Measurements from ENCODE around the gene NSUN4. TPM values are rescaled to one million over a fixed set of nuclear protein-coding genes. Genes with fewer than 3 reads are reported as not detected.

Gene NSUN4
- total and polyA plus RNA-seq, 3 donors from 2014 or later: 47.4 to 130 (median 94.3) TPM

GRCh38 chr1:46405197-46405555 is 64.6 kb downstream of the NSUN4 start:
- H3K27ac ChIP-seq: no peak overlapping the region
- intact Hi-C loops (cut with DNase I; ENCODE audit: low total_unique reads): loop anchor here (10.0 kb wide), 1 partner anchor 120 kb away; no protein-coding TSS in a partner anchor
- H3K4me3 ChIP-seq: peak overlapping the region in 1 of 2 donors; percentile 38
- no peaks in the 10 kb centered on the region for H3K36me3 ChIP-seq (ENCODE audit: low read depth, missing control alignments)
- DNase-seq: no peak
- H3K9me3 ChIP-seq: no peaks in the 10 kb centered on the region
- 79 to 87% methylated on average over 7 to 12 of the region's 12 CpGs for WGBS, 2 donors
- H3K4me1 ChIP-seq: peaks cover 5% of the 10 kb centered on the region
- TF ChIP-seq POLR2A (IDR thresholded peaks at IDR 0.05) (no peak), CTCF (IDR thresholded peaks at IDR 0.05) (no peak)
- H3K27me3 ChIP-seq: no peaks in the 10 kb centered on the region

GRCh38 chr1:46405724-46406123 is 65.1 kb downstream of the NSUN4 start:
- Histone ChIP-seq H3K4me1 (peaks cover 5% of the 10 kb centered on the region), H3K27ac (no peak overlapping the region), H3K36me3 (ENCODE audit: low read depth, missing control alignments) (no peaks in the 10 kb centered on the region), H3K9me3 (no peaks in the 10 kb centered on the region), H3K4me3 (peak overlapping the region; percentile 31 to 38), H3K27me3 (no peaks in the 10 kb centered on the region)
- no peak for DNase-seq
- intact Hi-C loops (cut with DNase I; ENCODE audit: low total_unique reads): loop anchor here (10.0 kb wide), 1 partner anchor 119 kb away; no protein-coding TSS in a partner anchor
- TF ChIP-seq POLR2A (IDR thresholded peaks at IDR 0.05) (no peak), CTCF (IDR thresholded peaks at IDR 0.05) (no peak)
- WGBS, 2 donors: 52 to 67% methylated on average over 8 to 16 of the region's 17 CpGs

DNA sequence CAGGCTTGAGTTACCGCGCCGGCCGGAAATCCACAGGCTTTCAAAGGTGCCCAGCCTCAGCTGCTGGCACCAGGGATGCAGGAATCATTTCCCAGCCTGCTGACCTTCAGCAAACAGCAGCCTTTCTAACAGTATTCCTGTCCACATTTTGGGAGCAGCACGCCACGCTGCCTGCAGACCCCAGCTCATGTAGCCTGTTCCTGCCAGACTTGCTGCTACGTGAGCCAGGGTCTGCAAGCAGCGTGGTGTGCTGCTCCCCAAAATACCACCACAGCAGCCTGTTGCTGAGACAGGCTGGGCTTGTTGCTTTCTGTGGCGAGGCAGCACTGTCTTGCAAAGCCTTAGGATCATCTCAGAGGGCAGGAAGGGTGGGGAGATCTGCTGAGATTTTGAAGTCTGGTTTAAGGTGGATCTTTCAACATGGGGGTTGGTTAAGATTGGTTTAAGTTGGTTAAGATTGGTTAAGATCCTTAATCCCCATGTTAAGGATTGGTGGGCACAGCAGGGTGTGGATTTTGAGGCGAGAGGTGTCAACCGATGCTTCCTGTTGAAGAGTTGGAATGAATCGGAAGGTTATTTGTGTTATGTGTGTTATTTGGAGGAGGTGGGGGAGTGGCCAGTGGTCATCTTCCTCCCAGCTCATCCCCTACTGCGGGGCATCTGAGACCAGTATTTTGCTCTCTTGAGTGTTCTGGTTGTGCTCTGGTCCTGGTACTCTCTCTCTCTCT is 66.4 kb downstream of the NSUN4 start:
- Histone ChIP-seq H3K9me3 (no peaks in the 10 kb centered on the region), H3K27me3 (no peaks in the 10 kb centered on the region), H3K36me3 (ENCODE audit: low read depth, missing control alignments) (no peaks in the 10 kb centered on the region), H3K4me1 (peaks cover 5% of the 10 kb centered on the region), H3K4me3 (peak overlapping the region in 1 of 2 donors; percentile 38), H3K27ac (no peak overlapping the region)
- DNase-seq: no peak
- intact Hi-C loops (cut with DNase I; ENCODE audit: low total_unique reads): loop anchor here (10.0 kb wide), 1 partner anchor 118 kb away; no protein-coding TSS in a partner anchor
- 54 to 67% methylated on average over 10 to 13 of the region's 13 CpGs for WGBS, 2 donors
- no peak for TF ChIP-seq POLR2A (IDR thresholded peaks at IDR 0.05)
- TF ChIP-seq CTCF (IDR thresholded peaks at IDR 0.05): no peak

- no peaks in the 10 kb centered on the region for H3K36me3 ChIP-seq (ENCODE audit: low read depth, missing control alignments)
- H3K9me3 ChIP-seq: no peaks in the 10 kb centered on the region
Observed at GRCh38 chr1:46407636-46408035, 67.0 kb downstream of the NSUN4 start.

More at GRCh38 chr1:46407636-46408035, 67.0 kb downstream of the NSUN4 start:
- Histone ChIP-seq H3K4me1 (peaks cover 5% of the 10 kb centered on the region), H3K27ac (no peak overlapping the region), H3K4me3 (no peak overlapping the region), H3K27me3 (no peaks in the 10 kb centered on the region)
- TF ChIP-seq POLR2A (IDR thresholded peaks at IDR 0.05): no peak
- no peak for TF ChIP-seq CTCF (IDR thresholded peaks at IDR 0.05)
- 92 to 96% methylated on average over 9 of the region's 9 CpGs for WGBS, 2 donors
- intact Hi-C loops (cut with DNase I; ENCODE audit: low total_unique reads): loop anchor here (10.0 kb wide), 1 partner anchor 117 kb away; no protein-coding TSS in a partner anchor
- DNase-seq: no peak

Measured in testis (tissue), 3 donors.